ENCODE results near the gene STRA6.

The STRA6 gene

DNA sequence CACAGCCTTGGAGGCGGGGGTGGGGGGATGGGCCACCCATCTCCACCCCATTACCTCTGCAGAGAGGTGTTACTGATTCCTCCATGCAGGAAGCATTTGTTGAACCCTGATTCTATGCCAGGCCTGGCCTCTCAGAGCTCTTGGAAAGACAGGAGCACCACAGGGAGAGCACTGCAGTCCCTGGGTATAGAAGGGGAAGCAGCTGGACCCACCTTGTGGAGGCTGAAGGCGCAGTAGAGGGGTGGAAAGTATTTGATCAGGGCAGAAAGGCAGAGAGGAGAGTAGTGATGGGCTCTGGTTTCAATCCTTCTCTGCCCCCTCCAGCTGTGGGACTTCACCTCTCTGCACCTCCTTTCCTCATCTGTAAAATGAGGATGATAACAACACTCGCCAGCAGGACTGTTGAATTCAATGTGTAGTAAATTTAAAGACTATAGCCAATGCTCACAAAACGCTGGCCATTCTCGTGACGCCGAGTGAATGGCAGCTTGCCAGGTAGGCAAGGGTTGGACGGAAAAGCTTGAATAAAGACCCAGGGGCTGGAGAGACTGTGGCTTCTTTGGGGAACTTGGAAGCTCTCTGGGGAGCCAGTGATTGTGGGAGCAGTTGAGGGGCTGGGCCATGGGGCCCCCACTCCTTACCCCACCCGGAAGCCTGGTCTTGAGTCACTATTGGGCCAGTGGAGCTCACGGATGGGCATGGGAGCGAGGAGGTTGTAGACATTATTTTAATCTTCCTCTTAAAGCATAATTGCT lies 25.6 kb upstream of the STRA6 start:
- DNase-seq = no peak

- no peak for DNase-seq
These were observed 24.4 kb upstream of the STRA6 start for GRCh38 chr15:74226761-74227540.

GRCh38 chr15:74225928-74226327 lies 23.3 kb upstream of the STRA6 start:
- DNase-seq = no peak

DNA sequence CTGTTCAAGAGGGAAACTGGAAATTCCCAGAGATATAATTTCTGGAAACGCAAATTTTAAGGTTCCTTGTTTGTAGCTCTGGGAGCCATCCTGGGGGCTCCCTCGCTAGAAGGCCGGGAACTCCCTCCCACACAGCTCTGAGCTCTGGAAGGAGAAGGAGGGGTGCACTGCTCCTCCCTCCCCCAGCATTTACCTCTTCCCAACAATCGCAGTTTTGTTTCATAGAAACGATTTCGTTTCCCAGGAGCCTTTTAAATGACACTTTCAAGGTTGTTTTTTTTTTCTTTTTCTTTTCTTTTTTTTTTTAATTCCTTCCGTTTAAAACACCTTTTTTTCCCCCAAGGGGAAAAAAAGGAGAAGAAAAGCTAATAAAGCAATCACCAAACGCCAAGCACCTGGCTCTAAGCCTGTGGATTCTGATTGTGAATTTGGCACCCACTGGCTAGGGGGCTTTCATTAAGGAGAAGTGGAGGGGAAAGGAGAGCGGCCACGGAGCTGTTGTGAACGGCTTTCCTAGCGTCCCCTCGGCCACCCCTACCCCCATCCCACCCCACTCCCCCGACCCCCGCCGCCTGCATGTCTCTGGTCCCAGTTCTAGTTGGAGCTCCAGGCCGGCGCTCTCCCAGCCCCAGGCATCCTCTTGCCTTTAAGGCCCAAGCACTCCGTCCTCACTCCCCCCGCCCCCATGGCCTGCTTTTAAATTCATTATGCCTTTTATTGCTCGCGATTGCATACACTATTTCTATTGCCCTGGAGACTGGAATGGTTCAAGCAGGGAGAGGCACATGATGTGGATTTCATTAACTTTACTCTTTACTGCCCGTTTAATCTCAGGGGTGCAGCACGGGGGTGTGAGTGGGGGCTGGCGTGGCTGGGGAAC lies 19.9 kb upstream of the STRA6 start:
- no peak for DNase-seq

DNA sequence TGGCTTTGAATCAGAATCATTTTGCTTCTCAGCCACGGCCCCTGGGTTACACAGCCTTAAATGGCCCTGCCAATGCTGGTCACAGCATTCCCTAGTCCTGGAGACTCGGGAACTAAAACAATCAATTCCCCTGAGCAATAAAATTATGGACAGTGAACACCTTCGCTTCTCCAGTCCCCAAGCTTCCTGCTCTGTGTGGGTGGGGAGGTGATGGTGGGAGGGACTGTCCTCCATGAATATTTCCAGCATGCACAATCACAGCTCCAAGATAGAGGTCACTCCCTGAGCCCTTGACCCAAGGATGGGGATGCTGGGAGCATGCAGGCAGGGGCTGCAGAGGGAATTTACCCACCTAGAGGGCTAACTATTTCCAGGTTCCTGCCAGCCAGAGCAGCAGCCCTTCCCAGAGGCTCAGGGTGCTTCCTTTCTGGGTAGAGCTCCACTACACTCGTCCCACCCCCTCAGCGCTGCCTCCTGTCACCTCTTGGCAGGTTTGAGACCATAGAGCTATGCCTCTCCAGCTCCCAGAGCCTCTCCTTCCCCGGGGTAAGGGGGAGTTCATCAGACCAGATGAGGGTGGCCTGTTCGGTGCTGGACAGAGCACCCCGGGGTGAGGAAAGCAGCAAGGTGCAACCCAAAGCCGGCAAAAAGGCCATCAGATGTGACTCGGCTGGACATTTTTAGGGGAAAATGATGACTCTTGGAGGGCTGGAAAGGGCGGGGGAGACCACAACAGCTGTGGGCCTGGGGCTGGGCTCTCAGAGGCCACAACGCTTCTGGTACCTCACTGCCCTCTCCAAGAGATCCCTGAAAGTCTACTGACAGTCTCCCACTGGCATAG lies 19.0 kb upstream of the STRA6 start:
- no peak for DNase-seq

DNA sequence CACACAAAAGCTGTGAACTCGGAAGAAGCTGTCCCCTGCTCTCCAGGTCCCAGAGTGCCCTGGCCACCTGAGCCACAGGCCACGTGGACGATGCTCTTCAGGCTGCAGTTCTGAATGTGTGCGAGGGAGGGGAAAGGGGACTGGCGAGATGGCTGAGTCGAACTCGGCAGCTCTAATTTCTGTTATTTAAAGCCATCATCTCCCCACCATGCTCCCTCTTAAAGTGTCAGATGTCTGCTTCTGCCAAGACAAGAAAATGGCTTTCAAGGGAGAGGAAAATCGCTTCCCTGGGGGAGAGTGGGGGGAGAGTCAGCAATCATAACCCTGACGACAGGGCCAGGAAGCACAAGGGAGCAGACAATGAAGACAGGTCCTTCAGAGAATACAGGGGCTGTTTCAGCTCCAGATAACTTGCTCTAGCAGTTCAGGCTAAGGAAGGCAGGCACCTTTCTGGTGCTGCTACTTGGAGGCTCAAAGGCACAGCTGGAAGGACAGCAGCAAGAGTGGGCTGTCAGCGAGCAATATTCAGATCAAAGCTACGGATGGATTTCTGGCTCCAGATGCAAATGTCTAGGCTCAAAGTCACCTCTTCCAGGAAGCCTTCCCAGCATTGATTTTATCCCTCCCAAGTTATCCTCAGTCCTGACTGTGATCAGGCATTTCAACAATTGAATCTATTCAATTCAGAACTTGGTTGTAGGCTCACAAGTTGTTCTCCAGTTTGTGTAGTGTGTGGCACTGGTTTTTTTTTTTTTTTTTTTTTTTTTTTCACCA lies 18.1 kb upstream of the STRA6 start:
- no peak for DNase-seq

- DNase-seq = no peak
These were observed 15.6 kb upstream of the STRA6 start for GRCh38 chr15:74217907-74218885.

GRCh38 chr15:74216949-74217348 lies 14.4 kb upstream of the STRA6 start:
- DNase-seq = no peak

DNA sequence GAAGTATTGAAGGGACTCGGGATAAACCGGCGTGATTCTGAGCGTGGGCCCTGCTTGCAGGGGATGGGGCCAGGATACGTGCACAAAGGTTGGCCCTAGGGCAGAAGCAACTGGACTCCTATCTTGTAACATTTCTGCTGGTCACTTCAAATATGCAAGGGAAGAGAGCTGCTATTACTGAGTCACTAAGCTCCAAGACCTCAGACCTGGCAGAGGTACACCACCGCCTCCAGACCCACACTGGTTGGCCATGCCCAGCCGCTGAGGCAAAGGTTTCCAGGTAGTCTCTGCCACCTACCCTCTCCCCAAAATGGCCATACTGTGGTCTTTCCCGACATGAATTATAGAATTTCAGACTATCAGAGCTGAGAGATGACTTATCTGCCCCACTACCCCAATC lies 13.4 kb upstream of the STRA6 start:
- no peak for DNase-seq

DNA sequence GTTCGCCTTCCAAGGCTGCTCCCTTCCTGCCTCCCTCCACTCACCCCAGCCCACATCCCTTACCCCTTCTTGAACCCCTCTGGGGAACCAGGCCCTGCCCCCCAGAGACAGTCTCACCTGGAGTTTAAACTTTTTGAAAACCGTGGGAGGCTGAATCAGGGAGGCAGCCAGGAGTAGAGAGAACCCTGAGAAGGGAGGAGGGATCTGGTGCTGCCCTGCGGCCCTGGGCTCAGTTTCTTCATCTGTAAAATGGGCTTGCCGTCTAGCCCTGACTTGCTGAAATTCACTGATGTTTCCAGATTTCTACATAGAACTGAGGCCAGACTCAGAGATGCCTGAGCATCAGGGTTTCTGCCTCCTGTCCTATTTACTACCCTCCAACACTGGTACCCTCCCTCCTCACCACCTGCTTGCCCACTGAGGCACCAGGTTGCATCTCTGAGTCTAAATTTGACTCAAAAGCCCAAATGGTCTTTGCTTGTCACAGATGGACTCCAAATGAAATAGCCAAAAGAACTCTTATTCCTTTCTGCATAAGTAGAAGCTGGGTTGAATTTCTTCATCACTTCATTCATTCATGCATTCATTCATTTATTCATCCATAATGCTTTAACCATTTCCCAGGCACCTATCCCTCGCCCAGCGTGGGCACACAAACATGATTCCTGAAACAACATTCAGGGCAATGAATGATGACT lies 11.9 kb upstream of the STRA6 start:
- no peak for DNase-seq

DNA sequence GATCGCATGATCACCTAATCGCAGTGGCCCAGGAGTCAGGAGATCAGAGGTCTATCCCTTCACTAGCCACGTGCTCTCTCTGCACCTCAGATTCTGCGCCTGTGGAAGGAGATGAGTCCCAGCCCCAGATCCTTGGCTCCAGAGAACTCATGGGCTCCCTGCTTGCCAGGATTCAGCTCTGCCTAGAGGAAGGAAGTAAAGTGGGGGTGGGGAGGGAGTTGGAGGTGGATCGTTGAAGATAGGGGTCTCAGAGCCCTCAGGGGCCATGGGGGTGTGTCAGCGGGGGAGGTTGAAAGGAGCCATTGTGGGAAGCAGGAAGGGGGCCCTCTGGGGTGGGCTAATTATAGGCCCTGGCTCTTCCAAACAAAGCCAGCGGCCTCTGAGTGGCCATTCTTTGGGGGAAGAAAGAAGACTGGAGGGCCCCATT lies 11.3 kb upstream of the STRA6 start:
- DNase-seq = no peak

GRCh38 chr15:74212494-74212893 lies 9.9 kb upstream of the STRA6 start:
- no peak for DNase-seq

- DNase-seq = no peak
These were observed 9.1 kb upstream of the STRA6 start for GRCh38 chr15:74211656-74212055.

DNA sequence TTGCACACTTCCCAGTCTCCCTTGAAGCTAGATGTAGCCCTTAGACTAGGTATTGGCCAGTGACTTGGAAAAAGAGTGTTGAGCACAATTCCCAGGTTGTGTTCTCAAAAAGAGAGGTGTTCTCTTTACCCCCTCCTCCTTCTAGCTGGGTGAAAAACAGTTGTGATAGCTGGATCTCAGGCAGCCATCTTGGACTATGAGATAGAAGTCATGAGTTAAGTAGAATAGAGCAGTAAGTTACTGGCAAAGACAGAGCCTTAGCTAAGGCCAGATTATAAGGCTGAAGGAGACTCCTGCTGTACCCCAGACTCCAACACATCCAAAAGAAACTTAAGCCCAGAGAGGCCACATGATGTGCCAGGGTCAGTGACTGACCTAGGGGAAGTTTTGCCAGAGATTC lies 8.1 kb upstream of the STRA6 start:
- DNase-seq = no peak

DNA sequence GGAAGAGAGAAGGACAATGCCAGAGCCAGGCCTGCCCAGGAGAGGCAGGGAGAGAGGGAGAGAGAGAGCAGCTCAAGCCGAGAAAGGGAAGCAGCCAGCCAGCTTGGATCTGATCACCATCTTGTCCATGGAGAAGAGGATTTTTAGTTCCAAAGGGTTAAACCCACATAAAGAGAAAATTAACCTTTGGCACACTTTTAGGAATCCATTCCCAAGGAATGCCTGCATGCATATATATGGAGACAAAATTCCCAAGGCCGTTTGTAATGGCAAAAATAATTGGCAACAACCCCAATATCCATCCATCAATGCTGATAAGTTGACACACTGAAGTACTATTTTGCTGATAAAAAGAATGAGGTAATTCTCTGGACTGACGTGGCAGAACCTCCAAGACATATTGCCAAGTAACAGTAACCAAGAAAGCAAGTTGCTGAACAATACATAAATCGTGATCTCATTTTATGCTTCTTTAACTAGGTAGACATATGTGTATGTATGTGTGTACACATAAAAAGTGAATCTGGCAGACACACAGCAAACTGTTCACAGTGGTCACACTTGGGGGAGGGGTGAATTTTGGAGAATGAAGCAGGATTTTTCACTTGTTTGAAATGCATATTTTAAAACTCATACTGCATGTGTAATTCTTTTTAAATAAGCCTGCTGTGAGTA lies 7.5 kb upstream of the STRA6 start:
- peak; percentile 91 for DNase-seq

GRCh38 chr15:74209560-74209958 lies 7.0 kb upstream of the STRA6 start:
- no peak for DNase-seq

DNA sequence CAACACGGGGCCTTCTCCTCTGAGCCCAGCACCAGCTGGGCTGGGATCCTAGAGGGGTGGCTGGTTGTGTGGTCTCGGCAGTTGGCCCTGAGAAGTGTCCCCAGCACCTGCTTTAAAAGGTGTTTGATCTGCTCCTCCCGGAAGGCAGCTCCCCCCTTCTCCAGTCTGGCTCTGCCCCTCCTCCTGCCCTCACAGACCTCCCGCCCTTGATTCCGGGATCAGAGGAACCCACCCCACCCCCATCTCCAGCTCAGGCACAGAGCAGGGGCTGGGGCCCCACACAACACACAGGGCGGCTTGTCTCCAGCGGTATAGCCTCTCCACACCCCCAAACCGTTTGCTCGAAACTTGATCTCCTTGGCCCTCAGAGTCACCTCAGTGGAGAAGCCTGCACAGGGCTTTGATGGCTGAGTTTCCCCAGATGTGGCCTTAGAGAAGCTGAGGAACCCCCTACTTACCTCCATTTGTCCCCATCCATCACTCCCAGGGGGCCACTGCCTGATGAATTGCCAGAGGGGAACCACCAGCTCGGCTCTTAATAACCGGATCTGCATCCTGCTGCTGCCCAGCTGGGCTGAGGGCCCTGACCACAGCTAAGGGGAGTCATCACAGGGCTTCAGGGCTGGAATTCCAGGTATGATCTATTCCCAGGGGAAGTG lies 6.4 kb upstream of the STRA6 start:
- peak; percentile 86 for DNase-seq

DNA sequence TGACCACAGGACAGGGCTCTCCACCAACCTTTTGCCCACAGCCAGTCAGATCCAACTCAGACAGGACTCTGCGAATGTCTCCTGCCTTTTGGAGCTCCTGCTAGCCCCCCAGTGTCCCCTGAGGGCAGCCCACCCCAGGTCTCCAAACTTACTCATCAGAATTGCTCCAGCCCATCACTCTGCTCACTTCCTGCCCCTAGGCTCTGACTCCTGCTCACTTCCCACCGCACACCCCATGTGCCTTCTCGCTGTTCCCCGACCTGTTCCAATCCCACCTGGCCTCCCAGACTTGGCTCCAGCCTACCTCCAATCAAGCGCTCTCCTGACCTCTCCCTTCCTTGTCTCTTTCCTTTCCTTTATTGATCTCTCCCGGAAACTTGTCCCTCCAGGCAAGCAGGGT lies 5.9 kb upstream of the STRA6 start:
- no peak for DNase-seq

All from fibroblast of skin of abdomen (primary cell).